Lung microvascular endothelial cell (primary cell): ENCODE results near the gene SPACDR. TPM values are rescaled to one million over a fixed set of nuclear protein-coding genes. Genes with fewer than 3 reads are reported as not detected.
"Not testable (repeated sequence)": the region's sequence is repeated elsewhere in the genome, so short reads cannot be mapped to it uniquely, and the experiment has no call there.

Experiments used
- DNase-seq, 2 donors: peaks; one replicate each; pipeline versions ENCODE4 v3.0.0 to v3.0.0-alpha.2; 2010; ENCODE audit warnings: low read depth in 2 of 2
- total RNA-seq: library from RNA; depleted of rRNA; stranded (reverse); fragments of >200 nt; gene quantifications from 2 replicates; pipeline ENCODE4 v1.2.1, GENCODE V29; 2014

SPACDR gene
- total RNA-seq, 1 donor from 2014 or later: 0.40 TPM

GRCh38 chr7:100466653-100467605 is 2.9 kb upstream of the SPACDR start:
- DNase-seq: no peak

- DNase-seq: peak; percentile 79 to 84
Measured at GRCh38 chr7:100465702-100466311, 1.7 kb upstream of the SPACDR start.

GRCh38 chr7:100465299-100465698 is 1.2 kb upstream of the SPACDR start:
- DNase-seq: no peak

- no peak for DNase-seq
Measured at GRCh38 chr7:100464791-100465190, 731 bp upstream of the SPACDR start.

GRCh38 chr7:100457033-100457432 is 7.0 kb downstream of the SPACDR start:
- DNase-seq: no peak

- no peak for DNase-seq
Measured at GRCh38 chr7:100456562-100456961, 7.5 kb downstream of the SPACDR start.

GRCh38 chr7:100455206-100455605 is 8.9 kb downstream of the SPACDR start:
- DNase-seq: no peak

- DNase-seq: not testable (repeated sequence)
Measured at GRCh38 chr7:100453854-100454253, 10.2 kb downstream of the SPACDR start.

- DNase-seq: no peak
Measured at GRCh38 chr7:100452513-100452912, 11.5 kb downstream of the SPACDR start.

- DNase-seq: peak in 1 of 2 donors; percentile 47
Measured at GRCh38 chr7:100449190-100449795, 14.8 kb downstream of the SPACDR start.

GRCh38 chr7:100447363-100447762 is 16.7 kb downstream of the SPACDR start:
- not testable (repeated sequence) for DNase-seq

GRCh38 chr7:100446040-100446439 is 18.0 kb downstream of the SPACDR start:
- peak in 1 of 2 donors; percentile 52 for DNase-seq

- DNase-seq: peak; percentile 97 to 99
Measured at GRCh38 chr7:100444311-100445278, 19.5 kb downstream of the SPACDR start.

- DNase-seq: no peak
Measured at GRCh38 chr7:100443096-100443840, 20.8 kb downstream of the SPACDR start.

- no peak for DNase-seq
Measured at GRCh38 chr7:100441641-100442535, 22.2 kb downstream of the SPACDR start.

GRCh38 chr7:100439244-100439643 is 24.8 kb downstream of the SPACDR start:
- DNase-seq: not testable (repeated sequence)

GRCh38 chr7:100438731-100439130 is 25.3 kb downstream of the SPACDR start:
- not testable (repeated sequence) for DNase-seq

GRCh38 chr7:100438172-100438571 is 25.9 kb downstream of the SPACDR start:
- DNase-seq: no peak
